Colonic mucosa (tissue), 4 donors: ENCODE data around the gene GPR152. TPM values are rescaled to one million over a fixed set of nuclear protein-coding genes. Genes with fewer than 3 reads are reported as not detected.
"Not testable (repeated sequence)": the region's sequence is repeated elsewhere in the genome, so short reads cannot be mapped to it uniquely, and the experiment has no call there.

Experiments
- DNase-seq: peaks from one replicate; pipeline ENCODE4 v3.0.0-alpha.2; 2020
- H3K27ac ChIP-seq: fragments of 200-600 bp; one replicate; pipeline ENCODE4 v1.8.0; 2021
- H3K27me3 ChIP-seq: fragments of 200-600 bp; one replicate; pipeline ENCODE4 v1.8.0; 2021
- H3K36me3 ChIP-seq: fragments of 200-600 bp; one replicate; pipeline ENCODE4 v1.8.0; 2021
- H3K4me1 ChIP-seq: fragments of 200-600 bp; one replicate; pipeline ENCODE4 v1.8.0; 2021; ENCODE audit warnings: mild to moderate bottlenecking
- H3K4me3 ChIP-seq: fragments of 200-600 bp; one replicate; pipeline ENCODE4 v1.8.0; 2021
- H3K9ac ChIP-seq, 2 donors: one replicate each; pipeline ENCODE4 v1.7.0; 2013; ENCODE audit warnings: control low read depth in 2 of 2, low read depth in 2 of 2, low read length in 2 of 2
- H3K9me3 ChIP-seq: fragments of 200-600 bp; one replicate; pipeline ENCODE4 v1.8.0; 2021
- CTCF ChIP-seq: fragments of 200-600 bp; IDR thresholded peaks from one replicate; pipeline ENCODE4 v1.8.0; 2022; ENCODE audit warnings: antibody characterized with exemption, mild to moderate bottlenecking
- intact Hi-C: fragments of 100-400 bp; cut with DNase I; formaldehyde crosslinking; loops from one replicate; pipeline ENCODE4 v1.14.1; 2022
- total RNA-seq, 2 donors: library from RNA; stranded (reverse); fragmentation: NEBNext Ultra II Directional in 1 of 2; extraction: Animal tissue kit (Norgen Biotek cat#: 25700) in 1 of 2; gene quantifications; one replicate each; pipeline ENCODE4 v1.2.1, GENCODE V29; 2021
- donor health status: healthy.
- donor health status: DM: no; HTN: no; CAD: no.
- donor health status: DM: no; HTN: no; CAD: no.

The GPR152 gene
- total RNA-seq, 2 donors from 2014 or later, result not detected

GRCh38 chr11:67468056-67468455 is 15.5 kb upstream of the GPR152 start:
- Histone ChIP-seq H3K9me3 (no peaks in the 10 kb centered on the region), H3K4me3 (peak overlapping the region; percentile 97), H3K27me3 (no peaks in the 10 kb centered on the region), H3K27ac (peak overlapping the region; percentile 90), H3K36me3 (no peaks in the 10 kb centered on the region), H3K9ac (peak overlapping the region; percentile 75 to 94), H3K4me1 (peaks cover 18% of the 10 kb centered on the region)
- peak; percentile 87 for DNase-seq
- TF ChIP-seq CTCF, result no peak
- intact Hi-C loops, result no loop called here

GRCh38 chr11:67466962-67467771 is 14.6 kb upstream of the GPR152 start:
- Histone ChIP-seq H3K9me3 (no peaks in the 10 kb centered on the region), H3K36me3 (no peaks in the 10 kb centered on the region), H3K27ac (peak overlapping the region; percentile 90), H3K4me1 (peaks cover 18% of the 10 kb centered on the region), H3K9ac (peak overlapping the region in 1 of 2 donors; percentile 94), H3K4me3 (no peak overlapping the region), H3K27me3 (no peaks in the 10 kb centered on the region)
- no peak for DNase-seq
- TF ChIP-seq CTCF, result no peak
- intact Hi-C loops, result no loop called here

GRCh38 chr11:67466367-67466766 is 13.8 kb upstream of the GPR152 start:
- no peaks in the 10 kb centered on the region for H3K36me3 ChIP-seq
- no peaks in the 10 kb centered on the region for H3K9me3 ChIP-seq
- H3K27ac ChIP-seq, result peak overlapping the region; percentile 15
- DNase-seq, result no peak
- no peak for TF ChIP-seq CTCF
- H3K9ac ChIP-seq, result peak overlapping the region in 1 of 2 donors; percentile 40
- no peaks in the 10 kb centered on the region for H3K27me3 ChIP-seq
- intact Hi-C loops, result no loop called here
- H3K4me3 ChIP-seq, result no peak overlapping the region
- H3K4me1 ChIP-seq, result peaks cover 18% of the 10 kb centered on the region

GRCh38 chr11:67465530-67465929 is 13.0 kb upstream of the GPR152 start:
- DNase-seq, result peak; percentile 44
- H3K27me3 ChIP-seq, H3K36me3 ChIP-seq, intact Hi-C loops, H3K9me3 ChIP-seq: not testable (repeated sequence)
- peak overlapping the region; percentile 63 for H3K4me3 ChIP-seq
- peak overlapping the region in 1 of 2 donors; percentile 64 for H3K9ac ChIP-seq
- peak overlapping the region; percentile 94 for H3K27ac ChIP-seq
- H3K4me1 ChIP-seq, result peaks cover 18% of the 10 kb centered on the region

- intact Hi-C loops, result no loop called here
- Histone ChIP-seq H3K27me3 (no peaks in the 10 kb centered on the region), H3K4me1 (peaks cover 18% of the 10 kb centered on the region), H3K9me3 (no peaks in the 10 kb centered on the region), H3K27ac (peak overlapping the region; percentile 94), H3K4me3 (peak overlapping the region; percentile 63), H3K36me3 (no peaks in the 10 kb centered on the region), H3K9ac (peak overlapping the region; percentile 64 to 72)
- no peak for TF ChIP-seq CTCF
- DNase-seq, result peak; percentile 37
These were observed 12.6 kb upstream of the GPR152 start for GRCh38 chr11:67465189-67465510.
